Heart left ventricle (tissue), 16 donors: ENCODE measurements around the gene DNER. TPM values are rescaled to one million over a fixed set of nuclear protein-coding genes. Genes with fewer than 3 reads are reported as not detected.

Experiments used
- ATAC-seq, 4 donors: fragments of 200-7000 bp; cut with Tn5 transposase; one replicate each; pipeline ENCODE4 v1.9.1; 2020 to 2022; ENCODE audit warnings: moderate library complexity in 4 of 4, mild to moderate bottlenecking in 3 of 4, moderate number of reproducible peaks in 1 of 4
- DNase-seq, 5 donors: peaks; one replicate each; pipeline ENCODE4 v3.0.0-alpha.2; 2020
- H3K27ac ChIP-seq, 12 donors: fragments of 200-600 bp; sonication (generic) in 4 of 12; one replicate each; pipeline versions ENCODE4 v1.5.0 to v1.8.0; 2016 to 2022; ENCODE audit warnings: mild to moderate bottlenecking in 2 of 12
- H3K27me3 ChIP-seq, 9 donors: fragments of 200-600 bp; sonication (generic) in 2 of 9; one replicate each; pipeline versions ENCODE4 v1.5.1 to v1.8.0; 2016 to 2022; ENCODE audit warnings: mild to moderate bottlenecking in 3 of 9
- H3K36me3 ChIP-seq, 9 donors: fragments of 200-600 bp; sonication (generic) in 2 of 9; one replicate each; pipeline versions ENCODE4 v1.5.0 to v1.8.0; 2018 to 2022; ENCODE audit warnings: mild to moderate bottlenecking in 2 of 9
- H3K4me1 ChIP-seq, 12 donors: fragments of 200-600 bp; sonication (generic) in 4 of 12; one replicate each; pipeline versions ENCODE4 v1.5.0 to v1.8.0; 2016 to 2022; ENCODE audit warnings: mild to moderate bottlenecking in 3 of 12
- H3K4me3 ChIP-seq, 12 donors: fragments of 200-600 bp; sonication (generic) in 4 of 12; one replicate each; pipeline versions ENCODE4 v1.5.0 to v1.8.0; 2017 to 2022; ENCODE audit warnings: mild to moderate bottlenecking in 9 of 12, moderate library complexity in 4 of 12
- H3K9me3 ChIP-seq, 12 donors: fragments of 200-600 bp; sonication (generic) in 4 of 12; one replicate each; pipeline versions ENCODE4 v1.5.0 to v1.8.0; 2016 to 2022; ENCODE audit warnings: mild to moderate bottlenecking in 1 of 12
- POLR2A ChIP-seq, 2 donors: fragments of 450-650 bp; IDR thresholded peaks; one replicate each; pipeline ENCODE4 v1.6.1; 2017; ENCODE audit warnings: antibody characterized with exemption in 2 of 2, mild to moderate bottlenecking in 2 of 2, moderate library complexity in 2 of 2
- WGBS, 4 donors: extraction: QIAGEN DNeasy Blood & Tissue Kit in 2 of 4; methylation state at CpG; one replicate each; pipeline versions ENCODE4 v1.1.5 to v1.1.7; 2013 to 2018; 5-methylcytosine and 5-hydroxymethylcytosine counted together
- intact Hi-C, 10 donors: fragments of 100-400 bp; cut with DNase I; formaldehyde crosslinking; loops; one replicate each; pipeline versions ENCODE4 v1.11.1 to v1.14.2; 2022
- polyA plus RNA-seq, 2 donors: library from polyadenylated mRNA; stranded (reverse); fragments of 200-250 nt; gene quantifications; one replicate each; pipeline ENCODE4 v1.2.3, GENCODE V29; 2013
- total RNA-seq, 9 donors: library from RNA; depleted of rRNA in 2 of 9; stranded (reverse); fragments of >200 nt in 2 of 9; fragmentation: NEBNext Ultra II Directional in 3 of 9; extraction: Animal tissue kit (Norgen Biotek cat#: 25700) in 3 of 9; gene quantifications; one replicate each; pipeline versions ENCODE4 v1.1.0 to v1.2.4, GENCODE V29; 2016 to 2023
- TF ChIP-seq, protein P1 (sequence below), 12 donors: fragments of 200-600 bp; sonication (generic) in 4 of 12; IDR thresholded peaks; one replicate each; pipeline versions ENCODE4 v1.5.0 to v1.8.0; 2018 to 2022; ENCODE audit warnings: antibody characterized with exemption in 12 of 12, mild to moderate bottlenecking in 5 of 12
- donor health status: ischemic (EF 13 %, LVEDD 7.1; RV severe dilation, severe dysfunction).
- donor health status: healthy with polysubstance abuse.
- donor health status: DM: no; HTN: yes; CAD: no.
- donor health status: DM: no; HTN: no; CAD: no.
- donor health status: ischemic (EF 25% LVEDD 6.9; RV normal size, moderate dysfunction).
- donor health status: ischemic (EF 25% LVEDD 5.7; RV mildly dilated, moderate dysfunction).
- donor health status: healthy.
- donor health status: DM: yes; HTN: yes; CAD: no.
- donor health status: ischemic (EF 35%, LVEDD 5.7; RV mildly dilated, moderate dysfunction).
- donor health status: nonischemic (EF 11% LVEDD 7.7; RV severe dilation, severe dysfunction).
- donor health status: DM: yes; HTN: yes; CAD: no.
- donor health status: PGD.
- donor health status: ischemic (EF 29% LVEDD 5.4; RV normal size, mild dysfunction).
- donor health status: nonischemic (EF 23%, LVEDD 6.1; RV moderate dilation, normal function).

Gene DNER
- total and polyA plus RNA-seq, 11 donors, result 0.19 to 3.3 (median 0.82) TPM

DNA sequence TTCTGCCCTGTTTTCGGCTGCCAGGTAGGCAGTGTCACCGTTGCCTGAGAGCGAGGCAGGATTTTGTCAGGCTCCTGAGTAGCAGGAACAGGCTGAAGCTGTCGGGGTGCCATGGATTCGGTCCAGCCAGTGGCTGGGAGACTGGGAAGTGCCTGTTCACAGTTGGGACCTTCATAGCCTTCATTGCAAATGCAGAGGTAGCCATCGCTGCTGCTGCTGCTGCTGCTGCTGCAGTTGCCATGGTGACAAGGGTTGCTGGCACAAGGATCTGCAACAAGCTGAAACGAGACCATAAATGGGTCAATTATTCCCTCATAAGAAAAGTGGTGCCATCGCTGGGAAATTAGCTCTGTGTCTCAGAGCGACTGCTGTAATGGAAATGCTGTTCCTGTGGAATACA, 122.7 kb downstream of the DNER start:
- intact Hi-C loops, result no loop called here
- no peak for ATAC-seq
- 70 to 76% (median 76%) methylated on average over 9 of the region's 9 CpGs for WGBS, 4 donors
- Histone ChIP-seq H3K4me1 (peaks cover 0 to 3% (median 0%) of the 10 kb centered on the region in 12 donors), H3K4me3 (no peak overlapping the region), H3K36me3 (no peaks in the 10 kb centered on the region), H3K27ac (no peak overlapping the region), H3K27me3 (peaks cover 0 to 5% (median 0%) of the 10 kb centered on the region in 9 donors), H3K9me3 (no peaks in the 10 kb centered on the region)
- TF ChIP-seq, protein P1, sequence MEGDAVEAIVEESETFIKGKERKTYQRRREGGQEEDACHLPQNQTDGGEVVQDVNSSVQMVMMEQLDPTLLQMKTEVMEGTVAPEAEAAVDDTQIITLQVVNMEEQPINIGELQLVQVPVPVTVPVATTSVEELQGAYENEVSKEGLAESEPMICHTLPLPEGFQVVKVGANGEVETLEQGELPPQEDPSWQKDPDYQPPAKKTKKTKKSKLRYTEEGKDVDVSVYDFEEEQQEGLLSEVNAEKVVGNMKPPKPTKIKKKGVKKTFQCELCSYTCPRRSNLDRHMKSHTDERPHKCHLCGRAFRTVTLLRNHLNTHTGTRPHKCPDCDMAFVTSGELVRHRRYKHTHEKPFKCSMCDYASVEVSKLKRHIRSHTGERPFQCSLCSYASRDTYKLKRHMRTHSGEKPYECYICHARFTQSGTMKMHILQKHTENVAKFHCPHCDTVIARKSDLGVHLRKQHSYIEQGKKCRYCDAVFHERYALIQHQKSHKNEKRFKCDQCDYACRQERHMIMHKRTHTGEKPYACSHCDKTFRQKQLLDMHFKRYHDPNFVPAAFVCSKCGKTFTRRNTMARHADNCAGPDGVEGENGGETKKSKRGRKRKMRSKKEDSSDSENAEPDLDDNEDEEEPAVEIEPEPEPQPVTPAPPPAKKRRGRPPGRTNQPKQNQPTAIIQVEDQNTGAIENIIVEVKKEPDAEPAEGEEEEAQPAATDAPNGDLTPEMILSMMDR (IDR thresholded peaks at IDR 0.05), result no peak
- no peak for TF ChIP-seq POLR2A (IDR thresholded peaks at IDR 0.05)
- no peak for DNase-seq

DNA sequence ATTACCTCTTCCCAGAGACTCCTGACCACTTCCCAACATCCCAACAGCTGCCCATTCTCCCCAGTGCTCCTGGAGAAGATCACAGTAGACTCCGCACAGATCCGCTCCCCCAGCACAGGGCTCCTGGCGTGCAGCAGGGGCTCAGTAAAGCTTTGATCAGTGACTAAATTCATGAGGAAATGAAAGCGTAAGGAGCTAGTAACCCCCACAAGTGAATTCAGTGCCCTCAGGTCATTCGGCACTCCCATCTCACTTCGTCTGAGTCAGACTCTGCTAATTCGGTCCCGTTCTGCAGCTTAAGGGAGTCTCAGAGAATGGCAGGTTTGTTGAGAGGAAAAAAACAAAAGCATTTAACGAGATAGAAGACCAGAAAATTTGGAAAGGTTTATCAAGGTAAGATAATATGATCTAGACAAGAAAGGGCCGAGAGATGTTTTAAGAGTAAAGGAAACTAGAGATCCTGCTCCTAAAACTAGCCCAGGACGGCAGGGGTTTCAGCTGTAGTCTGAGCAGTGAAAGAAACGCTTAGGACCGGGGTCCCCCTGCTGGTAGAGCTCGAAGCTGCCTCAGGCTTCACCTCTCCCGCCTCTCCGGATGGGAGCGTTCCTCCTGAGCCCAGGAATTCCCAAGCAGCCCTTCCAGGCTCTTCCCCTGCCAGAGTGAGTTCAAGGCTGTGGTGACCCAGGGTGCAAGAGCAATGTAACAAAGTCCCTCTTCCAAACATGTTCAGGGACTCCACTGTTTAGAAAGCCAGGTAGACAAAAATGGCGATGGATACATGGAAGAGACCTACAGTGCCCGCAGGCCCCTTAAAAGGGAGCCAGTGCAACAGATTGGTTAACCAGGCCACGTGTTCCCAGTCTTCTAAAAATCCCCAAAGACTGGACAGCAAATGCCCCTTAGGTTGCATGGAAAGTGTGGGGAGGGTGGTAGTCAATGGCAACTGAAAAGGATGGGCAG, 127.3 kb downstream of the DNER start:
- H3K4me3 ChIP-seq, result peak overlapping the region in 8 of 12 donors; percentile 21 to 48 (median 30)
- TF ChIP-seq POLR2A (IDR thresholded peaks at IDR 0.05), result no peak
- TF ChIP-seq, protein P1 (IDR thresholded peaks at IDR 0.05), result peak; percentile 73 to 93 (median 87)
- no peak overlapping the region for H3K27ac ChIP-seq
- H3K9me3 ChIP-seq, result no peaks in the 10 kb centered on the region
- H3K4me1 ChIP-seq, result peaks cover 0 to 3% (median 0%) of the 10 kb centered on the region in 12 donors
- peak; percentile 73 to 84 (median 75) for DNase-seq
- H3K36me3 ChIP-seq, result no peaks in the 10 kb centered on the region
- intact Hi-C loops, result loop anchor here (1.0 to 10.0 kb wide), 18 partner anchors 154 to 1695 kb away; partner anchors contain the start of gene PID1 (in 1 of the 10)
- H3K27me3 ChIP-seq, result peaks cover 0 to 5% (median 0%) of the 10 kb centered on the region in 9 donors
- peak; percentile 90 to 99 (median 96) for ATAC-seq
- 23 to 28% (median 25%) methylated on average over 20 of the region's 20 CpGs for WGBS, 4 donors

DNA sequence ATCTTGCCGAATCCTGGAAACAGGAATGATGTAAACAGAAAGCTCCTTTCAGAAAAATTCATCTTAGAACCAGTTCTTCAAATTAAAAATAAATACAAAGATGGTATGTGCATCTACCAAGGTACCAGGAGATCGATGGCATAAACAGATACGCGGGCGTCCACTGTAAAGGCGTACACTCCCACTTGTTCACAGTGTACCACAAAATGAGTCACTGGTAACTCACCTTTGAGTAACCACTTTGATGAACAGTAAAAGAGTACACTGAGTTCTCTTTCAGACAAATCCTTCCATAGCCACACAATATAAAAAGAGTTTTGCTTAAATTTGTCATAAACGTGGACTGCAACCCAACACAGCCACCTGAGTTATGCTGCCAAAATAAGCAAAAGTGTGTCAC, 128.3 kb downstream of the DNER start:
- H3K4me1 ChIP-seq, result peaks cover 0 to 3% (median 0%) of the 10 kb centered on the region in 12 donors
- H3K36me3 ChIP-seq, result no peaks in the 10 kb centered on the region
- TF ChIP-seq POLR2A (IDR thresholded peaks at IDR 0.05), result no peak
- TF ChIP-seq, protein P1 (IDR thresholded peaks at IDR 0.05), result no peak
- WGBS, 4 donors, result 85 to 90% (median 89%) methylated on average over 7 of the region's 7 CpGs
- peaks cover 0 to 4% (median 0%) of the 10 kb centered on the region in 9 donors for H3K27me3 ChIP-seq
- DNase-seq (no peak), ATAC-seq (no peak)
- H3K27ac ChIP-seq, result no peak overlapping the region
- intact Hi-C loops, result loop anchor here (2.0 to 10.0 kb wide), 17 partner anchors 153 to 1694 kb away; partner anchors contain the start of gene PID1 (in 1 of the 10)
- no peak overlapping the region for H3K4me3 ChIP-seq
- no peaks in the 10 kb centered on the region for H3K9me3 ChIP-seq

DNA sequence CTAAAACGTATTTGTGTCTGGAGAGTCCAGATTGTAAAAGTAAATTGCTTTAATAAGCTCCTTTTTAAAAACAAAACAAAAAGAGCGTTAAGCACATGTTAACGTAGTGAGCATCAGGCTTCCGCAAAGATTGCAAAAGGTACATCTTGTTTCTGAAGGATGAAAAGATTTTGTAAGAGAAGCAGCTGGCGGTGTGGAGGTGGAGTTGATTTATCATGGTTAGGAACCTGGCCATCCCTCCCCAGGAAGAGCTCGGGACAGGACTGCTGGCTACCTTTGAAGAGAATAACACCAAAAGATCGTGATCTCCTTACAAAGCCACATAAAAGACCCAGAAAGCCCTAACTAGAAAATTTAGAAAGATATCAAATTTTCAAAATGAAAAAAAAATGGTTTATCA, 132.2 kb downstream of the DNER start:
- no peak overlapping the region for H3K4me3 ChIP-seq
- no peak overlapping the region for H3K27ac ChIP-seq
- H3K36me3 ChIP-seq, result no peaks in the 10 kb centered on the region
- ATAC-seq (no peak), DNase-seq (no peak)
- 86 to 90% (median 89%) methylated on average over 7 of the region's 7 CpGs for WGBS, 4 donors
- peaks cover 0 to 3% (median 0%) of the 10 kb centered on the region in 12 donors for H3K4me1 ChIP-seq
- TF ChIP-seq, protein P1 (IDR thresholded peaks at IDR 0.05), result no peak
- no peak for TF ChIP-seq POLR2A (IDR thresholded peaks at IDR 0.05)
- H3K27me3 ChIP-seq, result peaks cover 0 to 11% (median 0%) of the 10 kb centered on the region in 9 donors
- H3K9me3 ChIP-seq, result no peaks in the 10 kb centered on the region
- intact Hi-C loops, result loop anchor here in 7 of 10 donors (10.0 kb wide), 8 partner anchors 237 to 1687 kb away; partner anchors contain the start of gene PID1 (in 1 of the 7)
